ENCODE measurements around the gene ZNF593OS.

The ZNF593OS gene

DNA sequence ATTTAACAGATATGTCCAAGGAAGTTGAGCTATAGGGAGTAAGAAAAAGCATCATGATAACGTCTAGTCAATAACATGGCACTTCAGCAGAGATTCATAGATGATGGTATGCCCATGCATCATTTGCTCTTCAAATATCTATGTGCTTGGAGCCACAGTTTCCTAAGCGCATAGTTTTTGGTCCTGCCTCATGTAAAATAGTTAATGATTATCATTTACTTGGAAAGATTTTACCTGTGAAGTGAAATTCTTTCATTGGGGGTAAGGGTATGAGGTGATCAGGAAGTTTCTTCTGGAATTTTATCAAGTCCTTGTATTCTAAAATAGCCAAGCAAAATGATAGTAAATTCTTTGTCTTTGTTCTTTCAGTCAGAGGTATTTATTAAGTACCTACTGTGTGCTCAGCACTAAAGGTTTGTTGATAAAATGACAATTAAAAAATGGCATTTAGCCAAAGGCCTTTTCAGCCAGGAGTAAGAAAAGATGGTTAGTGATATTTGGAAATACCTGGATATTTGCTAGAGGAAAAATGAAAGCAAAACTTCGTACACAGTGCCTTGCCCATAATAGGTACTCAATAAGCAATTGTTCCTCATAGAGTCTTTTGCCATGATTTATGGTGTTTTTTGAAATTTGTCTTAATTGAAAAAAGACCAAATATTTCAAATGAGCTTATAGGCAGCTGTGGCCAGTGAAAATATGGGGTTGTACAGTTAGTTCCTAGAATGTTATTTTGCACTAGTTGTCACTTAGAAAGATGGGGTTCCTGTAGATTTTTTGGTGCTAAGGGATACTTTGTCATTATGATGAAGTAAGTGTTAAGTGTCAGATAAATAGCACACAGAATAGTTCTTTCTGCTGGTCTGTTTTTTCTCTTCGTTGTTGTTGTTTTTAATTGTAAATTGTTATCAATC, 47.0 kb downstream of the ZNF593OS start:
- no peak for DNase-seq

DNA sequence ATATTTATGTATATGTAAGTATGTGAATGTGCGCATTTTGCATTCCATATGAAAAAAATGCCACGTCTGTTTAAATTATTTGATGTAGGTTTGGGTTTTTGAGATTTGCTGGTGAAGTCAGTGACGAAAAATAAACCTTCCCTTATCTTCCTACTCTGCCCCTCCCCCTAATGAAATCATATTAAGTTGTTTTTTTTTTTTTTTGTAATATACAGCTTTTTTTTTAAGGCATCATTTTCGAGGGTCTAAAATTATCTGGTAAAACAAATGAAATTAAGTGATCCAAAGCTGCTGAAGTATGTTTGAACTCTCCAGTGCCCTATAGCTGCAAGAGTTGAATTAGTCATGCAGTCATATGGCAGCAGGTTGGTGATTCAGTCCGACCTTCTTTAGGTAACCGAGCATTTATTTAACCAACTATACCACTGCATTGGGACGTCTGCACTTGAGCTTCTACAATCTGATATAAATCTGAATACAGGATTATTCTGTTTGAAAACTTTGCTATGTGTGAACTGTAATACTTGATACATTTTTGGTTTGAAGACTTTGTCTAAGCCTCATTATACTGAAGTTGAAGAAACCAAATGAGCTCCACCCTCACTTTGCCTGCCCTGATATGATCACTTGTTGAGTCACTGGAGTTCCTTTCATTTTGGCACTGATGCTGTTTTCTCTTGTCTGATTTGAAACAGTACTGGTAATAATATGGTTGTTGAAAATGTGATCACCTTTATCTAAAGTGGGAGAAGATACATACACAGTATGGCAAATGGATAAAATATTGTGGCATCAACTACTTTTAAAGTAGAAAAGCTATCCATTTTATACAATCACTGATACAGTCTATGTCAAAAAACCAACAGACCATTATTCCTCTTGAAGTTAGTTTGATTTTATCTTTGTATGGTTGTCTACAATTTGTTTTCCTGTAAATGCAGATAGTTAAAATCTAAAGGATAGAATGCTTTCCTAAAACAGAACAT, 48.4 kb downstream of the ZNF593OS start:
- DNase-seq = no peak

DNA sequence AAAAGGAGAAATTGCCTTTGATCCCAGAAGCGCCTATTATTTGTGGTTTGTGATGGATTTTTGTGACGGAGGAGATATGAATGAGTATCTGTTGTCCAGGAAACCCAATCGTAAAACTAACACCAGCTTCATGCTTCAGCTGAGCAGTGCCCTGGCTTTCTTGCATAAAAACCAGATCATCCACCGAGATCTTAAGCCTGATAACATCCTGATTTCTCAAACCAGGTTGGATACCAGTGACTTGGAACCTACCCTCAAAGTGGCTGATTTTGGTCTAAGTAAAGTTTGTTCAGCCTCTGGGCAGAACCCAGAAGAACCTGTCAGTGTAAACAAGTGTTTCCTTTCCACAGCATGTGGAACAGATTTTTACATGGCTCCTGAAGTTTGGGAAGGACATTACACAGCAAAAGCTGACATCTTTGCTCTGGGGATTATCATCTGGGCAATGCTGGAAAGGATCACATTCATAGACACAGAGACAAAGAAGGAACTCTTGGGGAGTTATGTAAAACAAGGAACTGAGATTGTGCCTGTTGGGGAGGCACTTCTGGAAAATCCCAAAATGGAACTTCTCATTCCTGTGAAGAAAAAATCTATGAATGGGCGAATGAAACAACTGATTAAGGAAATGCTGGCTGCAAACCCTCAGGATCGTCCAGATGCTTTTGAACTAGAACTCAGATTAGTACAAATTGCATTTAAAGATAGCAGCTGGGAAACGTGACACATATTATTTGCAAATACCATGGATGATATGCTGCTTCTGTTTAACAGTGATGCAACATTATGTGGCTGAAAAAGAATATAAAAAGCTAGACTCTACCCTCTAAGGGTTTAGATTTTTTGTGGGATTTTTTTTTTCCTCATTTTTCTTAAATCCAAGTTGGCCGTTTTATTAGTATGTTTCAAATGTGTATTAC, 49.5 kb downstream of the ZNF593OS start:
- DNase-seq = no peak

DNA sequence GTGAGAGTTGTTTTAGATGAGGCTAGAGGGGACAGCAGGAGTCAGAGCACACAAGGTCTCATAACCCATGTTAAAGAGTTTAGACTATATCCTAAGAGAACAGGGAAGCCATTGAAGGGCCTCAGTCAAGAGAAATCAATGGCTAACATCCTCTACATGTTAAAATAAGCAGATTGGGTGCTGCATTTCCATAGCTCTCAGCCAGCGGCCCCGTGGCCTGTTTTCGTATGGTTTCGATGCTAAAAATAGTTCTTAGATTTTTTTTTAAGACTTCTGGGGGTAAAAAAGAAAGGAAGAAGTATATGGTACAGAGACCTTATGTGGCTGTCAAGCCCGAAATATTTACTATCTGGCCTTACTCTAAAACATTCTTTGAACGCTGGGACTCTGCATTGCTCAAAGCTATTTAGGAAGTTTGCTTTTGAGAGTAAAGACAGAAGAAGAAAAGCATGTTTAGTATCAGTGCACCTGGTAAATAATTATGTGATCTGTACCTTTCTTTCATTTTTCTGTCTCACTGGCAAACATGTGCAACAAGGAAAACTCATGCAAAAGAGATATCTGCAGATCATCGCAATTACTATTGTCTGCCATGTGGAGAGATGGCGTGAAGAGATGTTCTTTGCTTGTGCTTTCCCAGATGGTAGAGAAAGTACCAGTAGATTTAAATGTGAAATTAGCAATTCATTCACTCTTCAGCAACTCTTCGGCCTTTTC, 51.6 kb downstream of the ZNF593OS start:
- no peak for DNase-seq
